Activated T-helper 1 cell treated with anti-CD3 and anti-CD28 coated beads, Interleukin-2, amount 50 U/mL, for 16 hours (primary cell): ENCODE results near the gene GTSE1.
"Not testable (repeated sequence)": the region's sequence is repeated elsewhere in the genome, so short reads cannot be mapped to it uniquely, and the experiment has no call there.

ENCODE experiments used
- DNase-seq, 2 donors: peaks; one replicate each; pipeline ENCODE4 v3.0.0-alpha.2; 2020; ENCODE audit warnings: low read depth in 1 of 2, low spot score in 1 of 2

The GTSE1 gene

GRCh38 chr22:46293577-46294260 lies 3.0 kb upstream of the GTSE1 start:
- DNase-seq: no peak

- DNase-seq: no peak
Measured at GRCh38 chr22:46294784-46295183, 1.9 kb upstream of the GTSE1 start.

GRCh38 chr22:46295277-46295971 lies 1.2 kb upstream of the GTSE1 start:
- DNase-seq: no peak

- DNase-seq: no peak
Measured at GRCh38 chr22:46297151-46297812, 612 bp downstream of the GTSE1 start.

- DNase-seq: no peak
Measured at GRCh38 chr22:46299101-46299500, 2.4 kb downstream of the GTSE1 start.

GRCh38 chr22:46300491-46300890 lies 3.8 kb downstream of the GTSE1 start:
- DNase-seq: no peak

- no peak for DNase-seq
Measured at GRCh38 chr22:46303347-46303965, 6.8 kb downstream of the GTSE1 start.

- no peak for DNase-seq
Measured at GRCh38 chr22:46308283-46308988, 11.8 kb downstream of the GTSE1 start.

- DNase-seq: no peak
Measured at GRCh38 chr22:46309526-46310085, 12.9 kb downstream of the GTSE1 start.

GRCh38 chr22:46312056-46312455 lies 15.4 kb downstream of the GTSE1 start:
- DNase-seq: no peak

- DNase-seq: not testable (repeated sequence)
Measured at GRCh38 chr22:46312848-46313247, 16.2 kb downstream of the GTSE1 start.

- no peak for DNase-seq
Measured at GRCh38 chr22:46315976-46316375, 19.3 kb downstream of the GTSE1 start.

GRCh38 chr22:46317646-46318045 lies 21.0 kb downstream of the GTSE1 start:
- no peak for DNase-seq

- DNase-seq: no peak
Measured at GRCh38 chr22:46318576-46318975, 21.9 kb downstream of the GTSE1 start.

- DNase-seq: no peak
Measured at GRCh38 chr22:46319319-46319718, 22.6 kb downstream of the GTSE1 start.

GRCh38 chr22:46320166-46320710 lies 23.6 kb downstream of the GTSE1 start:
- no peak for DNase-seq

GRCh38 chr22:46320716-46321386 lies 24.2 kb downstream of the GTSE1 start:
- no peak for DNase-seq

- DNase-seq: no peak
Measured at GRCh38 chr22:46322711-46323110, 26.0 kb downstream of the GTSE1 start.

GRCh38 chr22:46323162-46323561 lies 26.5 kb downstream of the GTSE1 start:
- DNase-seq: no peak

GRCh38 chr22:46326066-46326680 lies 29.5 kb downstream of the GTSE1 start:
- no peak for DNase-seq
